IMR-90 (cell line): Measurements from ENCODE around the gene KIRREL2.

Experiments used
- BHLHE40 ChIP-seq: fragments of 150-350 bp; IDR thresholded peaks from 2 replicates; pipeline ENCODE4 v1.6.1; 2016; ENCODE audit warnings: mild to moderate bottlenecking, low read depth, low read length
- MXI1 ChIP-seq: IDR thresholded peaks from 2 replicates; pipeline ENCODE4 v1.6.1; 2012; ENCODE audit warnings: low read depth, mild to moderate bottlenecking, low read length, moderate library complexity, borderline replicate concordance
- NFE2L2 ChIP-seq: fragments of 150-350 bp; IDR thresholded peaks from 2 replicates; pipeline ENCODE4 v1.6.1; 2016; ENCODE audit warnings: low read depth, mild to moderate bottlenecking, low read length
- POLR2A ChIP-seq: IDR thresholded peaks from 2 replicates; pipeline ENCODE4 v1.6.1; 2012; ENCODE audit warnings: mild to moderate bottlenecking, low read depth, low read length
- RFX5 ChIP-seq: IDR thresholded peaks from 2 replicates; pipeline ENCODE4 v1.8.0; 2012; ENCODE audit warnings: low read depth, mild to moderate bottlenecking, low read length, moderate library complexity
- TF ChIP-seq, protein P1 (sequence below): conservative IDR thresholded peaks from 2 replicates; pipeline ENCODE4 v1.5.1; 2012; ENCODE audit warnings: mild to moderate bottlenecking, low read depth, low read length, improper control_type of control experiment

DNA sequence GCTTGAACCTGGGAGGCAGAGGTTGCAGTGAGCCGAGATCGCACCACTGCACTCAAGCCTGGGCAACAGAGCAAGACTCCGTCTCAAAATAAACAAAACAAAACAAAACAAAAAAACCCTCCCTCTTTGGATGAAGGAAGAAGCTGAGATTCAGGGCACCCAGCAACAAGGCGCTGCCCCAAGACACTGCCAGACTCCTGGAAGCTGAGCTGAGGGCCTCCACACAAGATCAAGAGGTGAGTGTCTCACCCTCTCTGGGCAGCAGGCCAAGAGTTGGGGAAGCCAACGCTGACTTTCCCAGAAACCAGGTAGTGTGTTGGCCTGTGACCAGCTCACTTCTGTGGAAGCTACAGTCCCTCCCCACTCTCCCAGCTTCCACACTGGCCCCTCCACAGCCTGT, 55.1 kb downstream of the KIRREL2 start:
- TF ChIP-seq, protein P1, sequence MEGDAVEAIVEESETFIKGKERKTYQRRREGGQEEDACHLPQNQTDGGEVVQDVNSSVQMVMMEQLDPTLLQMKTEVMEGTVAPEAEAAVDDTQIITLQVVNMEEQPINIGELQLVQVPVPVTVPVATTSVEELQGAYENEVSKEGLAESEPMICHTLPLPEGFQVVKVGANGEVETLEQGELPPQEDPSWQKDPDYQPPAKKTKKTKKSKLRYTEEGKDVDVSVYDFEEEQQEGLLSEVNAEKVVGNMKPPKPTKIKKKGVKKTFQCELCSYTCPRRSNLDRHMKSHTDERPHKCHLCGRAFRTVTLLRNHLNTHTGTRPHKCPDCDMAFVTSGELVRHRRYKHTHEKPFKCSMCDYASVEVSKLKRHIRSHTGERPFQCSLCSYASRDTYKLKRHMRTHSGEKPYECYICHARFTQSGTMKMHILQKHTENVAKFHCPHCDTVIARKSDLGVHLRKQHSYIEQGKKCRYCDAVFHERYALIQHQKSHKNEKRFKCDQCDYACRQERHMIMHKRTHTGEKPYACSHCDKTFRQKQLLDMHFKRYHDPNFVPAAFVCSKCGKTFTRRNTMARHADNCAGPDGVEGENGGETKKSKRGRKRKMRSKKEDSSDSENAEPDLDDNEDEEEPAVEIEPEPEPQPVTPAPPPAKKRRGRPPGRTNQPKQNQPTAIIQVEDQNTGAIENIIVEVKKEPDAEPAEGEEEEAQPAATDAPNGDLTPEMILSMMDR: no peak
- TF ChIP-seq NFE2L2 (no peak), BHLHE40 (no peak), POLR2A (no peak), MXI1 (no peak), RFX5 (no peak)
